Measurements from ENCODE around the gene VIPAS39. TPM values are rescaled to one million over a fixed set of nuclear protein-coding genes. Genes with fewer than 3 reads are reported as not detected.
A peak's percentile ranks its signal among the peaks of the same experiment; 100 is the strongest.

Gene VIPAS39
- total and polyA plus RNA-seq, 2 of the 13 experiments (the other 11 are each of a cell fraction or from before 2014, with no cell fraction given) = 13.3 to 21.5 TPM

DNA sequence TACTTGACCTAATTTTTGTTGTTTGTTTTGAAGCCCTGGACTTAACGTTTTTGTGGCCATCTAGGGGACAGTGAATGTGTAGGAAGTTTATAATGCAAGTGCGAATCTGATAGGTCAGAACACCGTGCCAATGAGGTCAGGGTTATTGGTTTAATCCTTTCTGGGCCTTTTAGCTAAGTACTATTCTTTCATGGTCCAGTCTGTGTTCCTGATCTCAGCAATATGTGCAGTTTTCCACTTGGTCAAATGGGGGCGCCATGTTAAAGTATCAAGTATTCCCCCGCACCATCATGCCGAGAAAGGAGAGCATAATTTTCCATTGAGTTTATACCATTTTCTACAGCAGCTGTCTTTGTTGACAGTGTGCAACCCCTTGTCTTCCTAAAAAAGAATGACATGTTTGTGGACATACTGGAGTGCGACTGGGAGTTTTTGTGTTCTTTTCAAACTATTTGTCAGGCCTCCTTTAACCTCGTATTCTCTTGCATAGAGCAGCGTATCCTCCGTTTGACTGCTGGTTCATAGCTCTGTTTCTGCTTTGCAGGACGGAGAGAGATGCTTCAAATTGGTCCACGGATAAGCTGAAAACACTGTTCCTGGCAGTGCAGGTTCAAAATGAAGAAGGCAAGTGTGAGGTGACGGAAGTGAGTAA is 1.8 kb upstream of the VIPAS39 start:
- Histone ChIP-seq H3K4me3 (replicated peaks in 1 of 3; ENCODE audit: insufficient read depth in 1 of 3, low read depth in 2 of 3, low read length in 3 of 3) (peak overlapping the region; percentile 79 to 98 (median 90)), H3K4me2 (ENCODE audit: low read depth, low read length) (peak overlapping the region; percentile 95), H4K20me1 (ENCODE audit: insufficient read depth, low read length) (peaks cover 8% of the 10 kb centered on the region), H3K9me3 (ENCODE audit: low read length) (no peaks in the 10 kb centered on the region), H3K79me2 (ENCODE audit: insufficient read depth, low read length) (peaks cover 48% of the 10 kb centered on the region), H3K36me3 (replicated peaks in 1 of 2; ENCODE audit: control insufficient read depth in 1 of 2, insufficient read depth in 2 of 2, low read length in 2 of 2) (peaks cover 29 to 42% of the 10 kb centered on the region in 2 experiments), H3K4me1 (ENCODE audit: insufficient read depth, low read length) (peaks cover 35% of the 10 kb centered on the region), H3K9ac (ENCODE audit: insufficient read depth, low read depth, low read length) (peak overlapping the region; percentile 89), H3K27ac (ENCODE audit: extremely low read length, insufficient read depth, low read length) (peak overlapping the region; percentile 88), H2AFZ (ENCODE audit: low read length) (no peak overlapping the region), H3K27me3 (ENCODE audit: control insufficient read depth in 1 of 2, insufficient read depth in 2 of 2, low read length in 2 of 2) (no peaks in the 10 kb centered on the region; a peak in 1 of 5 replicates)
- ATAC-seq (no peak), FAIRE-seq (peak; percentile 60), DNase-seq (ENCODE audit: low spot score) (peak; percentile 75)
- 44% methylated on average over 13 of the region's 13 CpGs for WGBS (ENCODE audit: low lambda C conversion rate)
- intact Hi-C loops (cut with micrococcal nuclease; ENCODE audit: unreplicated experiment) (loop anchor here (1.0 to 5.0 kb wide), 3 partner anchors 40 to 137 kb away; partner anchors contain the start of genes GSTZ1, ISM2 and POMT2), in situ Hi-C loops (cut with HindIII; ENCODE audit: extremely low pct_ligation_motif_present, low pct_unique_long_range_greater_than_20kb) (loop anchor here (5.0 kb wide), 1 partner anchor 93 kb away; no protein-coding TSS in a partner anchor)
- BruUV-seq (replicated peaks) = TSS peak; percentile 50
- ChIA-PET CTCF (ENCODE audit: low intra/inter-chr PET ratio, low total read pairs) (interaction anchor here (0.7 to 1.8 kb wide), 2 partner anchors 9 to 93 kb away, joined by 4 to 14 read pairs; no protein-coding TSS in a partner anchor), POLR2A (interaction anchor here (0.9 to 2.7 kb wide), 8 partner anchors 9 to 156 kb away, joined by 3 to 10 read pairs (median 6); partner anchors contain the start of genes GSTZ1, ISM2, POMT2 and SAMD15)
- no peak for TF ChIP-seq SIX1 (CRISPR knock-in tag; IDR thresholded peaks at IDR 0.05; ENCODE audit: borderline replicate concordance)
- no peak for TF ChIP-seq TCF7L2 (IDR thresholded peaks at IDR 0.05; ENCODE audit: low read depth, low read length)
- TF ChIP-seq, protein P1, sequence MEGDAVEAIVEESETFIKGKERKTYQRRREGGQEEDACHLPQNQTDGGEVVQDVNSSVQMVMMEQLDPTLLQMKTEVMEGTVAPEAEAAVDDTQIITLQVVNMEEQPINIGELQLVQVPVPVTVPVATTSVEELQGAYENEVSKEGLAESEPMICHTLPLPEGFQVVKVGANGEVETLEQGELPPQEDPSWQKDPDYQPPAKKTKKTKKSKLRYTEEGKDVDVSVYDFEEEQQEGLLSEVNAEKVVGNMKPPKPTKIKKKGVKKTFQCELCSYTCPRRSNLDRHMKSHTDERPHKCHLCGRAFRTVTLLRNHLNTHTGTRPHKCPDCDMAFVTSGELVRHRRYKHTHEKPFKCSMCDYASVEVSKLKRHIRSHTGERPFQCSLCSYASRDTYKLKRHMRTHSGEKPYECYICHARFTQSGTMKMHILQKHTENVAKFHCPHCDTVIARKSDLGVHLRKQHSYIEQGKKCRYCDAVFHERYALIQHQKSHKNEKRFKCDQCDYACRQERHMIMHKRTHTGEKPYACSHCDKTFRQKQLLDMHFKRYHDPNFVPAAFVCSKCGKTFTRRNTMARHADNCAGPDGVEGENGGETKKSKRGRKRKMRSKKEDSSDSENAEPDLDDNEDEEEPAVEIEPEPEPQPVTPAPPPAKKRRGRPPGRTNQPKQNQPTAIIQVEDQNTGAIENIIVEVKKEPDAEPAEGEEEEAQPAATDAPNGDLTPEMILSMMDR (CRISPR knock-in tag; IDR thresholded peaks at IDR 0.05) = peak; percentile 77
- 0 out of 2 replicates have a peak, but pooled peaks have one; percentile 25 for TF ChIP-seq THAP11 (CRISPR knock-in tag; IDR thresholded peaks at IDR 0.05)
- no peak for TF ChIP-seq KDM6A (CRISPR knock-in tag; IDR thresholded peaks at IDR 0.05; ENCODE audit: low read depth)
- TF ChIP-seq, protein P2, sequence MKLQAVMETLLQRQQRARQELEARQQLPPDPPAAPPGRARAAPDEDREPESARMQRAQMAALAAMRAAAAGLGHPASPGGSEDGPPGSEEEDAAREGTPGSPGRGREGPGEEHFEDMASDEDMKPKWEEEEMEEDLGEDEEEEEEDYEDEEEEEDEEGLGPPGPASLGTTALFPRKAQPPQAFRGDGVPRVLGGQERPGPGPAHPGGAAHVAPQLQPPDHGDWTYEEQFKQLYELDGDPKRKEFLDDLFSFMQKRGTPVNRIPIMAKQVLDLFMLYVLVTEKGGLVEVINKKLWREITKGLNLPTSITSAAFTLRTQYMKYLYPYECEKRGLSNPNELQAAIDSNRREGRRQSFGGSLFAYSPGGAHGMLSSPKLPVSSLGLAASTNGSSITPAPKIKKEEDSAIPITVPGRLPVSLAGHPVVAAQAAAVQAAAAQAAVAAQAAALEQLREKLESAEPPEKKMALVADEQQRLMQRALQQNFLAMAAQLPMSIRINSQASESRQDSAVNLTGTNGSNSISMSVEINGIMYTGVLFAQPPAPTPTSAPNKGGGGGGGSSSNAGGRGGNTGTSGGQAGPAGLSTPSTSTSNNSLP (IDR thresholded peaks at IDR 0.05; ENCODE audit: low read depth, low read length) = peak; percentile 55
- peak; percentile 67 for TF ChIP-seq STAG1 (CRISPR knock-in tag; IDR thresholded peaks at IDR 0.05)
- 0 out of 2 replicates have a peak, but pooled peaks have one; percentile 35 for TF ChIP-seq SIN3A (IDR thresholded peaks at IDR 0.05; ENCODE audit: borderline replicate concordance, low read depth, low read length)
- TF ChIP-seq XRCC5 (optimal IDR thresholded peaks at IDR 0.05; ENCODE audit: low read length) = peak; percentile 24
- no peak for TF ChIP-seq NCOA1 (CRISPR knock-in tag; IDR thresholded peaks at IDR 0.05)
- no peak for TF ChIP-seq ZNF720 (CRISPR knock-in tag; IDR thresholded peaks at IDR 0.05)
- TF ChIP-seq HNRNPH1 (optimal IDR thresholded peaks at IDR 0.05; ENCODE audit: low read depth, low read length) = no peak
- TF ChIP-seq, protein P3, sequence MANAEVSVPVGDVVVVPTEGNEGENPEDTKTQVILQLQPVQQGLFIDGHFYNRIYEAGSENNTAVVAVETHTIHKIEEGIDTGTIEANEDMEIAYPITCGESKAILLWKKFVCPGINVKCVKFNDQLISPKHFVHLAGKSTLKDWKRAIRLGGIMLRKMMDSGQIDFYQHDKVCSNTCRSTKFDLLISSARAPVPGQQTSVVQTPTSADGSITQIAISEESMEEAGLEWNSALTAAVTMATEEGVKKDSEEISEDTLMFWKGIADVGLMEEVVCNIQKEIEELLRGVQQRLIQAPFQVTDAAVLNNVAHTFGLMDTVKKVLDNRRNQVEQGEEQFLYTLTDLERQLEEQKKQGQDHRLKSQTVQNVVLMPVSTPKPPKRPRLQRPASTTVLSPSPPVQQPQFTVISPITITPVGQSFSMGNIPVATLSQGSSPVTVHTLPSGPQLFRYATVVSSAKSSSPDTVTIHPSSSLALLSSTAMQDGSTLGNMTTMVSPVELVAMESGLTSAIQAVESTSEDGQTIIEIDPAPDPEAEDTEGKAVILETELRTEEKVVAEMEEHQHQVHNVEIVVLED (CRISPR knock-in tag; IDR thresholded peaks at IDR 0.05; ENCODE audit: borderline replicate concordance) = 0 out of 2 replicates have a peak, but pooled peaks have one; percentile 22
- TF ChIP-seq, protein P4, sequence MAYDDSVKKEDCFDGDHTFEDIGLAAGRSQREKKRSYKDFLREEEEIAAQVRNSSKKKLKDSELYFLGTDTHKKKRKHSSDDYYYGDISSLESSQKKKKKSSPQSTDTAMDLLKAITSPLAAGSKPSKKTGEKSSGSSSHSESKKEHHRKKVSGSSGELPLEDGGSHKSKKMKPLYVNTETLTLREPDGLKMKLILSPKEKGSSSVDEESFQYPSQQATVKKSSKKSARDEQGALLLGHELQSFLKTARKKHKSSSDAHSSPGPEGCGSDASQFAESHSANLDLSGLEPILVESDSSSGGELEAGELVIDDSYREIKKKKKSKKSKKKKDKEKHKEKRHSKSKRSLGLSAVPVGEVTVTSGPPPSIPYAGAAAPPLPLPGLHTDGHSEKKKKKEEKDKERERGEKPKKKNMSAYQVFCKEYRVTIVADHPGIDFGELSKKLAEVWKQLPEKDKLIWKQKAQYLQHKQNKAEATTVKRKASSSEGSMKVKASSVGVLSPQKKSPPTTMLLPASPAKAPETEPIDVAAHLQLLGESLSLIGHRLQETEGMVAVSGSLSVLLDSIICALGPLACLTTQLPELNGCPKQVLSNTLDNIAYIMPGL (CRISPR knock-in tag; IDR thresholded peaks at IDR 0.05; ENCODE audit: borderline replicate concordance in 1 of 2, low read depth in 1 of 2) = no peak
- TF ChIP-seq ZNF607 (CRISPR knock-in tag; IDR thresholded peaks at IDR 0.05; ENCODE audit: borderline replicate concordance) = 0 out of 2 replicates have a peak, but pooled peaks have one; percentile 20
- no peak for TF ChIP-seq ZNF678 (CRISPR knock-in tag; IDR thresholded peaks at IDR 0.05)
- TF ChIP-seq SMC3 (IDR thresholded peaks at IDR 0.05; ENCODE audit: low read length) = peak; percentile 58; the same call in 1 of the 2 replicates
